Left ventricle myocardium inferior (tissue), 1 donor: Measurements from ENCODE around the gene ANKRD13D. TPM values are rescaled to one million over a fixed set of nuclear protein-coding genes. Genes with fewer than 3 reads are reported as not detected.

Experiments used
- DNase-seq: peaks from one replicate; pipeline ENCODE4 v3.0.0-alpha.2; 2020
- H3K27ac ChIP-seq: fragments of 200-600 bp; replicated peaks from 2 replicates; pipeline ENCODE4 v1.8.0; 2021
- H3K27me3 ChIP-seq: fragments of 200-600 bp; 2 replicates; pipeline ENCODE4 v1.8.0; 2021; ENCODE audit warnings: low read depth
- H3K36me3 ChIP-seq: fragments of 200-600 bp; 2 replicates; pipeline ENCODE4 v1.8.0; 2021
- H3K4me1 ChIP-seq: fragments of 200-600 bp; 2 replicates; pipeline ENCODE4 v1.8.0; 2021
- H3K4me3 ChIP-seq: fragments of 200-600 bp; 2 replicates; pipeline ENCODE4 v1.8.0; 2021; ENCODE audit warnings: mild to moderate bottlenecking, moderate library complexity
- H3K9me3 ChIP-seq: fragments of 200-600 bp; replicated peaks from 2 replicates; pipeline ENCODE4 v1.8.0; 2021
- CTCF ChIP-seq: fragments of 200-600 bp; IDR thresholded peaks from 2 replicates; pipeline ENCODE4 v1.8.0; 2021; ENCODE audit warnings: antibody characterized with exemption, mild to moderate bottlenecking, borderline replicate concordance
- intact Hi-C: fragments of 100-400 bp; cut with micrococcal nuclease; formaldehyde crosslinking; loops from one replicate; pipeline ENCODE4 v1.11.0; 2022
- total RNA-seq: library from RNA; stranded (reverse); fragmentation: NEBNext Ultra II Directional; extraction: Animal tissue kit (Norgen Biotek cat#: 25700); gene quantifications from one replicate; pipeline ENCODE4 v1.2.1, GENCODE V29; 2021
- donor health status: DM: no; HTN: yes; CAD: no; lungs with severe emphysema.

ANKRD13D gene
- total RNA-seq, 1 donor from 2014 or later = 11.8 TPM

- no peaks in the 10 kb centered on the region for H3K27me3 ChIP-seq
- H3K4me1 ChIP-seq = peaks cover 86% of the 10 kb centered on the region
- DNase-seq = no peak
- H3K9me3 ChIP-seq = no peaks in the 10 kb centered on the region
- no peak for TF ChIP-seq CTCF
- peak overlapping the region; percentile 94 for H3K27ac ChIP-seq
- peaks cover 6% of the 10 kb centered on the region for H3K36me3 ChIP-seq
- intact Hi-C loops = no loop called here
- H3K4me3 ChIP-seq = peak overlapping the region; percentile 98
These were observed 19.5 kb upstream of the ANKRD13D start for GRCh38 chr11:67269401-67270255.

- no peak for TF ChIP-seq CTCF
- peak overlapping the region; percentile 98 for H3K4me3 ChIP-seq
These were observed 18.6 kb upstream of the ANKRD13D start for GRCh38 chr11:67270256-67271204.

GRCh38 chr11:67271205-67271540 lies 17.9 kb upstream of the ANKRD13D start:
- peak overlapping the region; percentile 98 for H3K4me3 ChIP-seq
- H3K27me3 ChIP-seq = no peaks in the 10 kb centered on the region
- peaks cover 96% of the 10 kb centered on the region for H3K4me1 ChIP-seq
- H3K27ac ChIP-seq = peak overlapping the region; percentile 94
- DNase-seq = no peak
- no peaks in the 10 kb centered on the region for H3K9me3 ChIP-seq
- TF ChIP-seq CTCF = no peak
- H3K36me3 ChIP-seq = peaks cover 6% of the 10 kb centered on the region
- intact Hi-C loops = no loop called here

More at GRCh38 chr11:67270256-67271204, 18.6 kb upstream of the ANKRD13D start:
- H3K9me3 ChIP-seq = no peaks in the 10 kb centered on the region
- H3K4me1 ChIP-seq = peaks cover 95% of the 10 kb centered on the region
- DNase-seq = no peak
- intact Hi-C loops = no loop called here
- peak overlapping the region; percentile 94 for H3K27ac ChIP-seq
- H3K36me3 ChIP-seq = peaks cover 6% of the 10 kb centered on the region
- H3K27me3 ChIP-seq = no peaks in the 10 kb centered on the region

- no peak for DNase-seq
- peaks cover 100% of the 10 kb centered on the region for H3K4me1 ChIP-seq
- TF ChIP-seq CTCF = no peak
- H3K9me3 ChIP-seq = no peaks in the 10 kb centered on the region
- H3K27me3 ChIP-seq = no peaks in the 10 kb centered on the region
- peaks cover 6% of the 10 kb centered on the region for H3K36me3 ChIP-seq
- intact Hi-C loops = no loop called here
- peak overlapping the region; percentile 98 for H3K4me3 ChIP-seq
- peak overlapping the region; percentile 94 for H3K27ac ChIP-seq
These were observed 17.4 kb upstream of the ANKRD13D start for GRCh38 chr11:67271541-67272284.
